Gastroesophageal sphincter (tissue), 3 donors: Measurements from ENCODE around the gene CACNA1C.

ENCODE experiments used
- CTCF ChIP-seq, 4 experiments: fragments of 200-600 bp in 2 of 4; fragments of 450-650 bp in 2 of 4; sonication (generic) in 1 of 4; IDR thresholded peaks; one replicate each; pipeline ENCODE4 v1.5.1; 2017 to 2019; ENCODE audit warnings: antibody characterized with exemption in 4 of 4, mild to moderate bottlenecking in 2 of 4, moderate library complexity in 2 of 4
- EP300 ChIP-seq: sonication (generic); formaldehyde crosslinking; IDR thresholded peaks from one replicate; pipeline ENCODE4 v1.6.1; 2017; ENCODE audit warnings: antibody characterized with exemption, mild to moderate bottlenecking
- POLR2A ChIP-seq, 2 donors: fragments of 450-650 bp; IDR thresholded peaks; one replicate each; pipeline ENCODE4 v1.6.1; 2017; ENCODE audit warnings: antibody characterized with exemption in 2 of 2, mild to moderate bottlenecking in 2 of 2, moderate library complexity in 1 of 2
- POLR2AphosphoS5 ChIP-seq: sonication (generic); formaldehyde crosslinking; IDR thresholded peaks from one replicate; pipeline ENCODE4 v1.6.1; 2017; ENCODE audit warnings: antibody characterized with exemption

GRCh38 chr12:2154521-2154920, 101.7 kb downstream of the CACNA1C start:
- TF ChIP-seq CTCF (IDR thresholded peaks at IDR 0.05), result no peak
- no peak for TF ChIP-seq POLR2A (IDR thresholded peaks at IDR 0.05)
- no peak for TF ChIP-seq POLR2AphosphoS5
- no peak for TF ChIP-seq EP300
